Activated naive CD4-positive, alpha-beta T cell treated with Interleukin-2 at 50 U/mL for 16 hours (primary cell): ENCODE results near the gene CRYGB.
"Not testable (repeated sequence)": the region's sequence is repeated elsewhere in the genome, so short reads cannot be mapped to it uniquely, and the experiment has no call there.

Experiments
- DNase-seq: peaks from one replicate; pipeline ENCODE4 v3.0.0-alpha.2; 2020

CRYGB gene

DNA sequence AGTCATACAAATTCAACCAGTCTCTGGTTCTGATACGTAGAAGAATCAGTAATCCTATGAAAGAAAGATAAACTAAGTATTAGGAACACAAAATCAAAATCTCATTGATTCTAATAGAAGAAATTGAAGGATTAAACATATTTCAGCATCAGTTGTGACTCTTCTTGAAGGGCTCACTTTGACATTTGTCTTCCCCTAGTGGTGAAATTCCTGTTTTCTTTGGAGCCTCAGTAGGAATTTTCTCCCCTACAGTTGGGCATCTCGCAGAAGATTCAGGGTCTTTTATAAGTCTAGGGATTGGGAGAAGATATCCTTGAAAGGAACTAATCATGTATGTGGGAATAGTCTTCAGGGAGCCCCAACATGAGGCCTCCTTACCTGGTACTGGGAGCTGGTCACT lies 2.8 kb upstream of the CRYGB start:
- DNase-seq, result no peak

- DNase-seq, result no peak
Observed at GRCh38 chr2:208147759-208148158, 1.8 kb upstream of the CRYGB start.

- no peak for DNase-seq
Observed at GRCh38 chr2:208147008-208147407, 1.1 kb upstream of the CRYGB start.

DNA sequence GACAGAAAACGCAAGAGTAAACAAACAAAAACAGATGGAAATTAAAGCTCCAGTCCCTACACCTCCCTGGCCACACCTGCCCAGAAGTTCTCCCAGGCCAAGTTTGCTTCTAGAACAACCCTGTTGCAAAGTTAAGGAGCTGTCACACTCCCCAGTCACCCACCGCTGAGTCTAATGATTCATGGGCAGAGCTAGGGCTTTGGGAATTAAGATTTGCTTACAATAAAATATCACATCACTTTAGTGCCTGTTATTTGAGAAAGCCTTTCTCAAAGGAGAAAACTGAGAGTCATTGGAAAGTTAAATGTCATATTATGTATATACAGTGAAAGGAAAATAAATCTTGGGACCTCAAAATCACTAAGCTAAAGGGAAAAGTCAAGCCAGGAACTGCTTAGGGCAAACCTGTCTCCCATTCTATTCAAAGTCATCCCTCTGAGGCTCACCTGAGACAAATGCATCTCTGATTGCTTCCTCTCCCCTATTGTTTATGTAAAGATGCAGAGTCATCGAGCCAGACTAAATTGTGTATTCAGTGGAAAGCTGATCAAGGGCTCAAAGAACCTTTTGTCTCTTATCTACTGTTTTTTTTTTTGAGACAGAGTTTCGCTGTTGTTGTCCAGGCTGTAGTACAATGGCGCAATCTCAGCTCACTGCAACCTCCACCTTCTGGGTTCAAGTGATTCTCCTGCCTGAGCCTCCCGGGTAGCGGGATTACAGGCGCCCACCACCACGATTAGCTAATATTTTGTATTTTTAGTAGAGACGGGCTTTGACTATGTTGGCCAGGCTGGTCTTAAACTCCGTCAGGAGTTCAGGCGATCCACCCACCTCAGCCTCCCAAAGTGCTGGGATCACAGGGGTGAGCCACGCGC lies 2.8 kb downstream of the CRYGB start:
- DNase-seq, result no peak

GRCh38 chr2:208142240-208142924 lies 3.6 kb downstream of the CRYGB start:
- DNase-seq, result no peak

DNA sequence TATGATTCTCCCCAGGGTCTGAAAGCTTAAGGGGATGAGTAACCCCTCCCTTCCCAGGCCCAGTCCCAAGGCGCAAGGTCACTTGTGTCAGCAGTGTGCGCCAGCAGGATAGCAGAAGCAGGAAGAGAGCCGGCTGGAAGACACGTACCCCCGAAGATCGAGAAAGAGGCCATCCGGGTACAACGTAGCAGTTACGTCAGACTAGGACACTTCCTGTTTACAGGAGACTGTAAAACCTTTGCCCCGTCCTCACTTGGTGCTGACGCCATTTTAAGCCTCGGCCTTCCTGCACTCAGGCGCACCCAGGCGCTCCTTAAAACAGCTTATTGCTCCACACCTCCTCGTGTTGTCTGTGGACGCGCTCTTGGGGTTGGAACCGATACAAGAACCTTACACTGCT lies 6.5 kb downstream of the CRYGB start:
- no peak for DNase-seq

DNA sequence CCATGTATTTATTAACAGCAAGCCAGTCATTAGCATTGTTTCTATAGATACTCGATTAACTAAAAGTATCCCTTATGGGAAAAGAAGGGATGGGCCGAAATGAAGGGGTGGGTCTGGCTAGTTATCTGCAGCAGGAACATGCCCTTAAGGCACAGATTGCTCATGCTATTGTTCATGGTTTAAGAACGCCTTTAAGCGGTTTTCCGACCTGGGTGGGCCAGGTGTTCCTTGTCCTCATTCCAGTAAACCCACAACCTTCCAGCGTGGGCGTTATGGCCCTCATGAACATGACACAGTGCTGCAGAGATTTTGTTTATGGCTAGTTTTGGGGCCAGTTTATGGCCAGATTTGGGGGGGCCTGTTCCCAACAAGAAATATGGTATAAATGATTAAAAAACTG lies 7.6 kb downstream of the CRYGB start:
- not testable (repeated sequence) for DNase-seq

DNA sequence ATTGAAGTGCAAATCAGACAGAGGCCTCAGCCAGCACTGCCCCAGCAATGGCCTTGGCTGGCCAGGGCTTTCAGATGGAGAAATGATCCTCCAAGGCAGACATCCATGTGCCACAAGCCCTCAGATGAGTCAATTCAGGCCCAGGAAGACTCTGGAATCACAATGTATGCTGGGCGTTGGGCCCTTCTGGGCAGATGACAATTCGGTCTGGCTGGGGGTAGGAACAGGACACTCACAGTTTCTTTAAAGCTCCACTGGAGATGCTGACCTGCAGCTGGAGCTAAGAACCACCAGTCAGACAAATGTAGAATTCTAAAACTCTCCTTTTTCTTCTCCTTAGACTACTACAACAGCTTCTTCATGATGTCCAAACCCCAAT lies 9.3 kb downstream of the CRYGB start:
- no peak for DNase-seq

DNA sequence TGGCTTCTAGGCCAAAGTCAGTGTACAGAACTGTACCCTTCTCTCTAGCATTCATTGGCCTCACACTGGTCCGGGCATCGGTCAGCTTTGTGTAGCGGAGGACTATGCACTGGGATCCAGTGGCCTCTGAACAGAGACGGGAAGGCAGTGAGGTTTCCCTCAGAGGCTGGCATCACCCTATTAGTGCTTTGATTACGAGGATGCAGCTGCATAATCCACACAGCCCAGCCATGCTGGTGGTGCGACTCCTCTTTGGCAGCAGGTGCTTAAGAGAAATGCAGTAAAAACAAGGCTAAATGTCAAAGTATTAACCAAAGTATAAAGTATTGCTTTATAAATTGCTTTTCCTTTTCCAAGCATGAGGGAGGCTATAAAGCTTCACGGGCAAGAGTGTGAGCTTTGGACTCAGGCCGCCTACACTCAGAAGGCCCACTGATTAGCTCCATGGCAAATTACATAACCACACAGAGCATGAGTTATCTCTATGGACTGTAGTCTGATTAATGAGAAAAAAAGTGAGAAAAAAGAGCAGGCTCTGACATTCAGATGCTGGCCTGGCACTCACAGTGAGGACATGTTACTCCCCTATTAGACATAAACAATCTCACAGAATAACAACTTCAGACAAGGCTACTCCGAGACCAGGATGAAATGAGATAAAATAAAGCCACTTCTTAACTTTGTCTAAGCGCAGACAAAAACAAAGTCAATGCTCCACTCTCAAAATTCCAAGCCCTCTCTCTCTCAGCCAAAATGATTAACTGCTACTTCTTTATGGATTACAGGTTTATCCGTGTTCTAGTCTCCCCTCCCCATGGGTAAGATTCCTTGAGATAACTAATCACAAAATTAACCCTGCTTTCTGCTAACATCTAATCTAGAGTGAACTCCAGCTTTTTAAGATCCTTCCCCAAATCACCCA lies 9.9 kb downstream of the CRYGB start:
- no peak for DNase-seq

DNA sequence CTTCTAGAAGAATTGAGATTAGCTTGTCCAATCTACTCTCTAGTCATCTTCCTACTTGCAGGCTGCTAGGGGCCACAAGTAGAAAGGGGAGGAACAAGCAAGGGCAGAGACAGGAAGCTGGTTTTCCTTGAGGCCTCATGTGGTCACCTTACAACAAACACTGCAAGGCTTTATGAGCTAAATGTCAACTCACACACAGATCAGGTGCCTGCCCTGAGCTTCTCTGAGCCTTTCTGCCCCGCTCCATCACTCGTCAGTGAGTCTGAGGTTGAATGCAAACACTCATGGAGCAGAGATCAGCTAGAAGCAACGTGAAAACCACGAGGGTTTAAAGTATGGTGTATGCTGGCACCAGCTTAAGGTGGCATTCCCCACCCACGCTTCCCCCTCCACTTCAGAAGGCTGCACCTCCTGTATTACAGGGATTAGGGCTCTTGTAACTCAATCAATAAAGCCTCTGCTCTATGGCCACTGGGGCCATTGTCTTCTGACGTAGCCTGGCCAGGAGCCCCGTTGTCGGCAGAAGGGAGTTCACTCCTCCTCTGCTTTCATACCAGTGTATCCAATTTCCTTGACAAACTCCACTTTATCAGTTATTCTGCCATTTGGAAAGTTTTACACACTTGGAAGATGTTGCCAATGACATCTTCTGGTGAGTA lies 10.9 kb downstream of the CRYGB start:
- DNase-seq, result no peak

GRCh38 chr2:208130712-208131110 lies 15.2 kb downstream of the CRYGB start:
- DNase-seq, result no peak

- no peak for DNase-seq
Observed at GRCh38 chr2:208129744-208130711, 15.9 kb downstream of the CRYGB start, which contains the start of gene CRYGC. CRYGC (minus strand) TSS chr2:208129828; CDS start chr2:208129792, 36 bp downstream.

DNA sequence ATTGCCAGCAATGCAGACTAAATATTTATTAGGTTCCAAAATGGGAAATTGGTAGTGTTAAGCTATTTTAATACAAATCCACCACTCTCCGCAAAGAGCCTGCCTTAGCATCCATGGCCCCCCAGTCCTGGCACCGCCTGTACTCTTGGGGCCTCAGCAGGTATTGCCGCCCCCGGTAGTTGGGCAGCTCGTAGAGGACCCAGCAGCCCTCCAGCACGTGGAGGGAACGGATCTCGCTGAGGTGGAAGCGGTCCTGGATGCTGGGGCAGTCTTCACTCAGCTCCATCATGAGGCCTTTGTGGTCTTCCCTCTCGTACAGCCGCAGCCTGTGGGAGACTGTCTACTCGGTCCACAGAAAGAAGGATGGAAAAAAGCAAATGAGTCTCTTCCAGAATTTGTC lies 17.8 kb downstream of the CRYGB start:
- no peak for DNase-seq

GRCh38 chr2:208127090-208127489 lies 18.9 kb downstream of the CRYGB start:
- DNase-seq, result no peak

- DNase-seq, result no peak
Observed at GRCh38 chr2:208125251-208125650, 20.7 kb downstream of the CRYGB start.

DNA sequence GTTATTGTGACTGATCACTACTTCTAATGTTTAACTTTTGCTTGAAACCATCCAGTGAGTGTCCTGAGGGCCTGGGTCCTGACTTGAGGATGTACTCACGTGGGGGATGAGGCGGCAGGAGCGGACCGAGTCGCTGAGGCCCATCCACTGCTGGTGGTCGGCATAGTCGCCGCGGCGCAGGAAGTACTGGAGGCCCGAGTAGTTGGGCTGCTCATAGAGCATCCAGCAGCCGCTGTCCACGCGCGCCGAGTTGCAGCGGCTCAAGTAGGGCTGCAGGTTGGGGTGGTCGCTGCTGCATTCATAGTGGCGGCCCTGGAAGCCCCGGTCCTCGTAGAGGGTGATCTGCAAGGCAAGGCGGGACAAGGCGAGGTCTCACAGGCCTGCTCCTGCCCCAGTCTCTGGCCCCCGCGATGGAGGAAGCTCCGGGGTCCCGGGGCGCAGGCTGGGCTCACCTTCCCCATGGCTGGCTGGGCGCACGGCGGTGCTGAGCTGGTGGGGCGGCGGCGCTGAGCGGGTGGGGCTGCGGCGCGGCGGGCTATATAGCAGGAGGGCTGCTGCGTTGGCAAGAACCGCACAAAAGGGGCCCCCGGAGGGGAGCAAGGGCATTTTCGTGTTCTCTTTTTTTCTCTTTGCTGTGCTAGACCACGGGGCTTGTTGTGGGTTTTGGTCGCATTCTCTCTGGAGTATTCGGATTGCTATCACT lies 21.8 kb downstream of the CRYGB start, which contains the start of gene CRYGD:
Gene CRYGD (minus strand): TSS at position 512 of the 703 bp plus-strand sequence. CDS start 51 bp downstream, at position 461.
- not testable (repeated sequence) for DNase-seq

DNA sequence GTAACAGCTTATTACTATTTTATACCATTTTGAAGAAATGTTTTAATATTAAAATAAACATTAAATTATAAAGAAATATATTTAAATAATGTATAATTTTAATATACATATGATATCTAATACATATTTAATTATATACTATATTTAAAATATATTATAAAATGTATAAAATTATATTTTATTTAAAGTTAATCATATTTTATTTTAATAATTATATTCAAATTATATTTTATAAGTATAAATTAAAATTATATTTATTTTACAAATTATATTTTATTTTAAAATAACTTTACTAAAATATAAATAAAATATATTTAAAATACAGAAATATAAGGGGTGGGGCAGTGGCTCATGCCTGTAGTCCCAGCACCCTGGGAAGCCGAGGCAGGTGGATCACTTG lies 23.7 kb downstream of the CRYGB start:
- DNase-seq, result no peak

DNA sequence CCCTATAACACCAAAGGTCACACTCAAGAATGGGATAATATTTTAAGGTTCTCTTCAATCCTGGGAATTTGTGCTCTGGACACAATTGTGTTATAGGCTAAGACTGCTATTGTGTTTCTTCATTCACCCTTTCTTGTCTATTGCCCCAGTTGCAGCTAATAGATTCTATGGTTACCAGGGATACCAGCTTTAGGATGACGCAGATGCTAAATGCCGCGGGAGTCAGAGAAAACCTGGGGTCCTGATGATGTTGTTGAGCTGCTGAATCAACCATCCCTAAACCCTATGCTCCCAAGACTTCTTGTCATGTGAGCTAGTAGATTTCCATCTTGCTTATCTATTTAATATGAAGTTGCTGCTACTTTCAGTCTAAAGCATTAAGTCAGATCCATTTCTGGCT lies 27.0 kb downstream of the CRYGB start:
- DNase-seq, result no peak

- not testable (repeated sequence) for DNase-seq
Observed at GRCh38 chr2:208117390-208117789, 28.6 kb downstream of the CRYGB start.

DNA sequence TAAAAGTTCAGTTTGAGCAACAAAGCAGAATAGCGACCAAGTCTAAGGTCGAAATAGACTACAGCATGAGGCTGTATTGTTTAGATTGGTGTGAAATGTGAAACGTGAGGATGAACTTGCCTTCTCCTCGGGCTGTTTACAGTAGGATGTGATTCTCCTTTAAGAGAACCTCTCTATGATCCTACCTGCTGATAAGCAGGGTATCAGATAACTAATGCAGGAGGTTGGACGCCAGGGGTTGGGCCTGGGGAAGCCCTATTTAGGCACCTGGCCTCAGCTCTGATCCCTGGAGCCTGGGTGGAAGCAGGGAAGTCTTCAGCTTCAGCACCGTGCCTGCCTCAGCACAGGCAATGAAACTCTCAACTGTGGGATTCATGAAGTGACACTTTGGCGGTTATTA lies 33.0 kb downstream of the CRYGB start:
- no peak for DNase-seq
